Colonic mucosa (tissue), 4 donors: ENCODE measurements around the gene APOF. TPM values are rescaled to one million over a fixed set of nuclear protein-coding genes. Genes with fewer than 3 reads are reported as not detected.
"Not testable (repeated sequence)": the region's sequence is repeated elsewhere in the genome, so short reads cannot be mapped to it uniquely, and the experiment has no call there.

Experiments used
- DNase-seq: peaks from one replicate; pipeline ENCODE4 v3.0.0-alpha.2; 2020
- H3K27ac ChIP-seq: fragments of 200-600 bp; one replicate; pipeline ENCODE4 v1.8.0; 2021
- H3K27me3 ChIP-seq: fragments of 200-600 bp; one replicate; pipeline ENCODE4 v1.8.0; 2021
- H3K36me3 ChIP-seq: fragments of 200-600 bp; one replicate; pipeline ENCODE4 v1.8.0; 2021
- H3K4me1 ChIP-seq: fragments of 200-600 bp; one replicate; pipeline ENCODE4 v1.8.0; 2021; ENCODE audit warnings: mild to moderate bottlenecking
- H3K4me3 ChIP-seq: fragments of 200-600 bp; one replicate; pipeline ENCODE4 v1.8.0; 2021
- H3K9ac ChIP-seq, 2 donors: one replicate each; pipeline ENCODE4 v1.7.0; 2013; ENCODE audit warnings: control low read depth in 2 of 2, low read depth in 2 of 2, low read length in 2 of 2
- H3K9me3 ChIP-seq: fragments of 200-600 bp; one replicate; pipeline ENCODE4 v1.8.0; 2021
- CTCF ChIP-seq: fragments of 200-600 bp; IDR thresholded peaks from one replicate; pipeline ENCODE4 v1.8.0; 2022; ENCODE audit warnings: antibody characterized with exemption, mild to moderate bottlenecking
- intact Hi-C: fragments of 100-400 bp; cut with DNase I; formaldehyde crosslinking; loops from one replicate; pipeline ENCODE4 v1.14.1; 2022
- total RNA-seq, 2 donors: library from RNA; stranded (reverse); fragmentation: NEBNext Ultra II Directional in 1 of 2; extraction: Animal tissue kit (Norgen Biotek cat#: 25700) in 1 of 2; gene quantifications; one replicate each; pipeline ENCODE4 v1.2.1, GENCODE V29; 2021
- donor health status: healthy.
- donor health status: DM: no; HTN: no; CAD: no.
- donor health status: DM: no; HTN: no; CAD: no.

APOF gene
- total RNA-seq, 2 donors from 2014 or later: 0.15 TPM; not detected in 1

- Histone ChIP-seq H3K9ac (no peak overlapping the region), H3K27ac (no peak overlapping the region), H3K27me3 (no peaks in the 10 kb centered on the region), H3K4me1 (no peaks in the 10 kb centered on the region), H3K9me3 (no peaks in the 10 kb centered on the region), H3K36me3 (peaks cover 6% of the 10 kb centered on the region), H3K4me3 (no peak overlapping the region)
- TF ChIP-seq CTCF: no peak
- intact Hi-C loops: no loop called here
- DNase-seq: no peak
Observed at GRCh38 chr12:56326533-56326932, 36.1 kb downstream of the APOF start.

GRCh38 chr12:56326126-56326525, 36.5 kb downstream of the APOF start:
- Histone ChIP-seq H3K27ac (no peak overlapping the region), H3K9ac (no peak overlapping the region), H3K4me3 (no peak overlapping the region), H3K36me3 (peaks cover 6% of the 10 kb centered on the region), H3K4me1 (no peaks in the 10 kb centered on the region), H3K9me3 (no peaks in the 10 kb centered on the region), H3K27me3 (no peaks in the 10 kb centered on the region)
- no peak for DNase-seq
- intact Hi-C loops: no loop called here
- TF ChIP-seq CTCF: no peak

GRCh38 chr12:56324206-56324605, 38.5 kb downstream of the APOF start:
- intact Hi-C loops: no loop called here
- Histone ChIP-seq H3K4me3 (no peak overlapping the region), H3K9ac (no peak overlapping the region), H3K27me3 (no peaks in the 10 kb centered on the region), H3K27ac (no peak overlapping the region), H3K9me3 (no peaks in the 10 kb centered on the region), H3K36me3 (peaks cover 6% of the 10 kb centered on the region), H3K4me1 (no peaks in the 10 kb centered on the region)
- TF ChIP-seq CTCF: no peak
- no peak for DNase-seq

GRCh38 chr12:56321610-56322009, 41.0 kb downstream of the APOF start:
- H3K27ac ChIP-seq, H3K36me3 ChIP-seq, H3K4me1 ChIP-seq, intact Hi-C loops, H3K27me3 ChIP-seq, H3K4me3 ChIP-seq, DNase-seq, H3K9me3 ChIP-seq, H3K9ac ChIP-seq: not testable (repeated sequence)

- intact Hi-C loops: no loop called here
- TF ChIP-seq CTCF: no peak
- Histone ChIP-seq H3K27ac (no peak overlapping the region), H3K4me1 (peaks cover 7% of the 10 kb centered on the region), H3K9me3 (no peaks in the 10 kb centered on the region), H3K36me3 (no peaks in the 10 kb centered on the region), H3K4me3 (no peak overlapping the region), H3K27me3 (no peaks in the 10 kb centered on the region), H3K9ac (no peak overlapping the region)
- DNase-seq: no peak
Observed at GRCh38 chr12:56321027-56321426, 41.6 kb downstream of the APOF start.

- Histone ChIP-seq H3K9me3 (no peaks in the 10 kb centered on the region), H3K27ac (no peak overlapping the region), H3K4me1 (peaks cover 14% of the 10 kb centered on the region), H3K36me3 (no peaks in the 10 kb centered on the region), H3K4me3 (no peak overlapping the region), H3K27me3 (no peaks in the 10 kb centered on the region), H3K9ac (no peak overlapping the region)
- no peak for TF ChIP-seq CTCF
- DNase-seq: no peak
- intact Hi-C loops: no loop called here
Observed at GRCh38 chr12:56317675-56318074, 45.0 kb downstream of the APOF start.
